Endothelial cell of umbilical vein (primary cell): Measurements from ENCODE around the gene TBC1D19.

Source experiments
- FOS ChIP-seq: IDR thresholded peaks from 2 replicates; pipeline ENCODE4 v1.6.1; 2011; ENCODE audit warnings: mild to moderate bottlenecking, low read length, moderate library complexity, borderline replicate concordance; ENCODE audit not compliant: insufficient read depth
- GATA2 ChIP-seq: IDR thresholded peaks from 2 replicates; pipeline ENCODE4 v1.7.0; 2011; ENCODE audit warnings: low read depth, mild to moderate bottlenecking, moderate library complexity, mixed read lengths, low read length; ENCODE audit not compliant: insufficient read length, insufficient read depth
- POLR2A ChIP-seq: IDR thresholded peaks from 2 replicates; pipeline ENCODE4 v1.6.1; 2012; ENCODE audit warnings: low read depth, mild to moderate bottlenecking, control low read depth, low read length
- TF ChIP-seq, protein P1 (sequence below), 2 donors: IDR thresholded peaks; 1 replicate in 1 of 2; 2 replicates in 1 of 2; pipeline ENCODE4 v1.5.1; 2011; ENCODE audit warnings: low read length in 2 of 2, mild to moderate bottlenecking in 2 of 2, moderate library complexity in 2 of 2, control low read depth in 1 of 2, inconsistent platforms in 1 of 2, low read depth in 1 of 2; ENCODE audit not compliant: insufficient read depth in 1 of 2; ENCODE audit errors: extremely low read depth in 1 of 2

DNA sequence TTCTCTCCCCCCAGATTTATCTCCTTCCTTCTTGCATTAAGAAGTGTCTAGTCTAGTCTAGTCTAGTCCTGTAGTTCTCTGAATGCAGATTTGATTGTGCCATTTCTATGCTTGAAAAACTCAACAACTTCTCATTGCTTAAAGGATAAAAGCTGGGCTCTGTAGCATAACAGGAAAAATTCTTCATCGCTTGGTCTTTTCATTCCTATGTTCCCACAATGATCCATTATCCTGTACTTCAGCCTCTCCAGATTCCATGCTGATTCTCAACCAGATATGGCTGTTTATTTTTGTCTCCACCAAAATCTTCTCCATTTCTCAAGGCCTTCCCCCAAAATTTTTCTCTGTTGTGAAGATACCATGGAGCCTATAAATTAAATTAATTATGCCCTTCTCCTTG is 173.9 kb downstream of the TBC1D19 start:
- TF ChIP-seq, protein P1, sequence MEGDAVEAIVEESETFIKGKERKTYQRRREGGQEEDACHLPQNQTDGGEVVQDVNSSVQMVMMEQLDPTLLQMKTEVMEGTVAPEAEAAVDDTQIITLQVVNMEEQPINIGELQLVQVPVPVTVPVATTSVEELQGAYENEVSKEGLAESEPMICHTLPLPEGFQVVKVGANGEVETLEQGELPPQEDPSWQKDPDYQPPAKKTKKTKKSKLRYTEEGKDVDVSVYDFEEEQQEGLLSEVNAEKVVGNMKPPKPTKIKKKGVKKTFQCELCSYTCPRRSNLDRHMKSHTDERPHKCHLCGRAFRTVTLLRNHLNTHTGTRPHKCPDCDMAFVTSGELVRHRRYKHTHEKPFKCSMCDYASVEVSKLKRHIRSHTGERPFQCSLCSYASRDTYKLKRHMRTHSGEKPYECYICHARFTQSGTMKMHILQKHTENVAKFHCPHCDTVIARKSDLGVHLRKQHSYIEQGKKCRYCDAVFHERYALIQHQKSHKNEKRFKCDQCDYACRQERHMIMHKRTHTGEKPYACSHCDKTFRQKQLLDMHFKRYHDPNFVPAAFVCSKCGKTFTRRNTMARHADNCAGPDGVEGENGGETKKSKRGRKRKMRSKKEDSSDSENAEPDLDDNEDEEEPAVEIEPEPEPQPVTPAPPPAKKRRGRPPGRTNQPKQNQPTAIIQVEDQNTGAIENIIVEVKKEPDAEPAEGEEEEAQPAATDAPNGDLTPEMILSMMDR (IDR thresholded peaks at IDR 0.05; ENCODE audit: extremely low read depth in 1 of 2, insufficient read depth in 1 of 2, low read depth in 1 of 2, low read length in 2 of 2), result no peak
- TF ChIP-seq FOS, result no peak
- no peak for TF ChIP-seq POLR2A
- TF ChIP-seq GATA2, result no peak
